Uterus (tissue), 2 donors: ENCODE data around the gene MEX3D.

Experiments used
- POLR2A ChIP-seq, 2 donors: fragments of 450-650 bp; IDR thresholded peaks; one replicate each; pipeline ENCODE4 v1.6.1; 2016; ENCODE audit warnings: antibody characterized with exemption in 2 of 2, mild to moderate bottlenecking in 1 of 2, moderate library complexity in 1 of 2
- TF ChIP-seq, protein P1 (sequence below), 4 experiments: fragments of 200-600 bp in 2 of 4; fragments of 450-650 bp in 2 of 4; sonication (generic) in 2 of 4; IDR thresholded peaks; one replicate each; pipeline ENCODE4 v1.5.1; 2016 to 2019; ENCODE audit warnings: antibody characterized with exemption in 4 of 4, mild to moderate bottlenecking in 2 of 4, moderate library complexity in 1 of 4

GRCh38 chr19:1567116-1567847 is 843 bp downstream of the MEX3D start:
- no peak for TF ChIP-seq POLR2A (IDR thresholded peaks at IDR 0.05)
- TF ChIP-seq, protein P1, sequence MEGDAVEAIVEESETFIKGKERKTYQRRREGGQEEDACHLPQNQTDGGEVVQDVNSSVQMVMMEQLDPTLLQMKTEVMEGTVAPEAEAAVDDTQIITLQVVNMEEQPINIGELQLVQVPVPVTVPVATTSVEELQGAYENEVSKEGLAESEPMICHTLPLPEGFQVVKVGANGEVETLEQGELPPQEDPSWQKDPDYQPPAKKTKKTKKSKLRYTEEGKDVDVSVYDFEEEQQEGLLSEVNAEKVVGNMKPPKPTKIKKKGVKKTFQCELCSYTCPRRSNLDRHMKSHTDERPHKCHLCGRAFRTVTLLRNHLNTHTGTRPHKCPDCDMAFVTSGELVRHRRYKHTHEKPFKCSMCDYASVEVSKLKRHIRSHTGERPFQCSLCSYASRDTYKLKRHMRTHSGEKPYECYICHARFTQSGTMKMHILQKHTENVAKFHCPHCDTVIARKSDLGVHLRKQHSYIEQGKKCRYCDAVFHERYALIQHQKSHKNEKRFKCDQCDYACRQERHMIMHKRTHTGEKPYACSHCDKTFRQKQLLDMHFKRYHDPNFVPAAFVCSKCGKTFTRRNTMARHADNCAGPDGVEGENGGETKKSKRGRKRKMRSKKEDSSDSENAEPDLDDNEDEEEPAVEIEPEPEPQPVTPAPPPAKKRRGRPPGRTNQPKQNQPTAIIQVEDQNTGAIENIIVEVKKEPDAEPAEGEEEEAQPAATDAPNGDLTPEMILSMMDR (IDR thresholded peaks at IDR 0.05) = no peak
